HL-60 (cell line): ENCODE data around the gene ASPRV1.

Experiments
- DNase-seq, 2 experiments: peaks; one replicate each; pipeline ENCODE4 v3.0.0-alpha.2; 2010 to 2020; ENCODE audit warnings: low read depth in 1 of 2, low spot score in 1 of 2
- H3K27ac ChIP-seq: fragments of 250-450 bp; sonication (Bioruptor Pico); replicated peaks from 2 replicates; pipeline ENCODE4 v1.5.1; 2020; ENCODE audit warnings: mild to moderate bottlenecking, moderate library complexity
- H3K27me3 ChIP-seq: fragments of 250-450 bp; sonication (Bioruptor Pico); 2 replicates; pipeline ENCODE4 v1.5.1; 2021; ENCODE audit warnings: mild to moderate bottlenecking, moderate library complexity; ENCODE audit not compliant: insufficient read depth, poor library complexity, severe bottlenecking
- H3K4me3 ChIP-seq: replicated peaks from 2 replicates; pipeline ENCODE4 v1.5.1; 2011; ENCODE audit warnings: mild to moderate bottlenecking, control low read depth, low read length; ENCODE audit not compliant: insufficient read depth
- CTCF ChIP-seq: IDR thresholded peaks from one replicate; pipeline ENCODE4 v1.5.1; 2011; ENCODE audit warnings: low read length, control low read depth, inconsistent platforms; ENCODE audit not compliant: insufficient read depth
- GABPA ChIP-seq: IDR thresholded peaks from 2 replicates; pipeline ENCODE4 v1.6.1; 2012; ENCODE audit warnings: low read depth
- POLR2AphosphoS5 ChIP-seq: IDR thresholded peaks from 2 replicates; pipeline ENCODE4 v1.6.1; 2012; ENCODE audit warnings: low read depth
- REST ChIP-seq: IDR thresholded peaks from 2 replicates; pipeline ENCODE4 v1.6.1; 2012; ENCODE audit warnings: low read depth; ENCODE audit not compliant: insufficient replicate concordance
- SPI1 ChIP-seq: IDR thresholded peaks from 2 replicates; pipeline ENCODE4 v1.6.1; 2012; ENCODE audit warnings: low read depth, mild to moderate bottlenecking, borderline replicate concordance

Gene ASPRV1

GRCh38 chr2:69992310-69993047 lies 31.0 kb upstream of the ASPRV1 start:
- Histone ChIP-seq H3K27ac (no peak overlapping the region), H3K27me3 (no peaks in the 10 kb centered on the region), H3K4me3 (no peak overlapping the region)
- no peak for DNase-seq
- TF ChIP-seq CTCF (no peak), SPI1 (no peak), GABPA (no peak), POLR2AphosphoS5 (no peak), REST (no peak)

- no peak for DNase-seq
- Histone ChIP-seq H3K27me3 (no peaks in the 10 kb centered on the region), H3K27ac (no peak overlapping the region), H3K4me3 (no peak overlapping the region)
- TF ChIP-seq POLR2AphosphoS5, result no peak
- no peak for TF ChIP-seq CTCF
- no peak for TF ChIP-seq GABPA
- no peak for TF ChIP-seq REST
- TF ChIP-seq SPI1, result no peak
Measured at GRCh38 chr2:69989441-69990105, 28.1 kb upstream of the ASPRV1 start.

- TF ChIP-seq CTCF (no peak), POLR2AphosphoS5 (no peak), REST (no peak), GABPA (no peak), SPI1 (no peak)
- H3K27ac ChIP-seq, result no peak overlapping the region
- DNase-seq, result no peak
- H3K4me3 ChIP-seq, result no peak overlapping the region
- H3K27me3 ChIP-seq, result no peaks in the 10 kb centered on the region
Measured at GRCh38 chr2:69989009-69989408, 27.6 kb upstream of the ASPRV1 start.
